ENCODE results near the gene MEF2D.

GRCh38 chr1:156471496-156472490 is 28.8 kb downstream of the MEF2D start:
- TF ChIP-seq CTCF (IDR thresholded peaks at IDR 0.05) (no peak), EZH2 (IDR thresholded peaks at IDR 0.05; ENCODE audit: borderline replicate concordance, insufficient read depth, low read depth, low read length, poor library complexity, severe bottlenecking) (no peak)
